NCI-H146 (cell line): ENCODE data around the gene MYLK4.

ENCODE experiments used
- DNase-seq: peaks from one replicate; lab custom pipeline; 2025; lab: John Stamatoyannopoulos, UW

Gene MYLK4

GRCh38 chr6:2630359-2630758 is 120.4 kb downstream of the MYLK4 start:
- no peak for DNase-seq

GRCh38 chr6:2626401-2626800 is 124.3 kb downstream of the MYLK4 start:
- no peak for DNase-seq

- no peak for DNase-seq
Observed at GRCh38 chr6:2625581-2625980, 125.1 kb downstream of the MYLK4 start.

- no peak for DNase-seq
Observed at GRCh38 chr6:2624177-2624576, 126.5 kb downstream of the MYLK4 start.

GRCh38 chr6:2623295-2623694 is 127.4 kb downstream of the MYLK4 start:
- no peak for DNase-seq

- DNase-seq = no peak
Observed at GRCh38 chr6:2622671-2623070, 128.1 kb downstream of the MYLK4 start.

GRCh38 chr6:2619651-2620050 is 131.1 kb downstream of the MYLK4 start:
- no peak for DNase-seq

GRCh38 chr6:2617729-2618128 is 133.0 kb downstream of the MYLK4 start:
- no peak for DNase-seq

GRCh38 chr6:2616811-2617210 is 133.9 kb downstream of the MYLK4 start:
- DNase-seq = no peak

GRCh38 chr6:2615251-2615650 is 135.5 kb downstream of the MYLK4 start:
- no peak for DNase-seq

- DNase-seq = no peak
Observed at GRCh38 chr6:2614846-2615245, 135.9 kb downstream of the MYLK4 start.

- DNase-seq = no peak
Observed at GRCh38 chr6:2614155-2614554, 136.6 kb downstream of the MYLK4 start.
